Endothelial cell (in vitro differentiated cells): ENCODE measurements around the gene LRCH1. TPM values are rescaled to one million over a fixed set of nuclear protein-coding genes. Genes with fewer than 3 reads are reported as not detected.

Source experiments
- DNase-seq: peaks from one replicate; pipeline ENCODE4 v3.0.0; 2021; ENCODE audit warnings: low spot score
- H3K27ac Mint-ChIP-seq: one replicate; pipeline ENCODE4 v1.8.0; 2021; ENCODE audit warnings: mixed read lengths, inconsistent platforms; ENCODE audit not compliant: unreplicated experiment
- H3K27me3 Mint-ChIP-seq: one replicate; pipeline ENCODE4 v1.8.0; 2021; ENCODE audit warnings: mild to moderate bottlenecking, moderate library complexity, mixed read lengths, inconsistent platforms; ENCODE audit not compliant: unreplicated experiment
- H3K36me3 Mint-ChIP-seq: one replicate; pipeline ENCODE4 v1.8.0; 2021; ENCODE audit warnings: mild to moderate bottlenecking, low read depth, mixed read lengths, inconsistent platforms; ENCODE audit not compliant: unreplicated experiment
- H3K4me1 Mint-ChIP-seq: one replicate; pipeline ENCODE4 v1.8.0; 2021; ENCODE audit warnings: mild to moderate bottlenecking, mixed read lengths, inconsistent platforms; ENCODE audit not compliant: unreplicated experiment
- H3K4me3 Mint-ChIP-seq: one replicate; pipeline ENCODE4 v1.8.0; 2021; ENCODE audit warnings: mild to moderate bottlenecking, mixed read lengths, inconsistent platforms; ENCODE audit not compliant: unreplicated experiment
- H3K9me3 Mint-ChIP-seq: one replicate; pipeline ENCODE4 v1.8.0; 2021; ENCODE audit warnings: mixed read lengths, inconsistent platforms; ENCODE audit not compliant: unreplicated experiment
- total RNA-seq: library from RNA; stranded (reverse); fragmentation: NEBNext Ultra II Directional; extraction: Animal tissue kit (Norgen Biotek cat#: 25700); gene quantifications from one replicate; pipeline ENCODE4 v1.2.1, GENCODE V29; 2021; ENCODE audit not compliant: unreplicated experiment
- TF ChIP-seq, protein P1 (sequence below): fragments of 200-600 bp; sonication (generic); IDR thresholded peaks from one replicate; pipeline ENCODE4 v1.5.0; 2021; ENCODE audit warnings: antibody characterized with exemption; ENCODE audit not compliant: unreplicated experiment

Gene LRCH1
- total RNA-seq, 1 donor from 2014 or later, result 45.6 TPM

GRCh38 chr13:46575818-46576221 is 22.9 kb downstream of the LRCH1 start:
- TF ChIP-seq, protein P1, sequence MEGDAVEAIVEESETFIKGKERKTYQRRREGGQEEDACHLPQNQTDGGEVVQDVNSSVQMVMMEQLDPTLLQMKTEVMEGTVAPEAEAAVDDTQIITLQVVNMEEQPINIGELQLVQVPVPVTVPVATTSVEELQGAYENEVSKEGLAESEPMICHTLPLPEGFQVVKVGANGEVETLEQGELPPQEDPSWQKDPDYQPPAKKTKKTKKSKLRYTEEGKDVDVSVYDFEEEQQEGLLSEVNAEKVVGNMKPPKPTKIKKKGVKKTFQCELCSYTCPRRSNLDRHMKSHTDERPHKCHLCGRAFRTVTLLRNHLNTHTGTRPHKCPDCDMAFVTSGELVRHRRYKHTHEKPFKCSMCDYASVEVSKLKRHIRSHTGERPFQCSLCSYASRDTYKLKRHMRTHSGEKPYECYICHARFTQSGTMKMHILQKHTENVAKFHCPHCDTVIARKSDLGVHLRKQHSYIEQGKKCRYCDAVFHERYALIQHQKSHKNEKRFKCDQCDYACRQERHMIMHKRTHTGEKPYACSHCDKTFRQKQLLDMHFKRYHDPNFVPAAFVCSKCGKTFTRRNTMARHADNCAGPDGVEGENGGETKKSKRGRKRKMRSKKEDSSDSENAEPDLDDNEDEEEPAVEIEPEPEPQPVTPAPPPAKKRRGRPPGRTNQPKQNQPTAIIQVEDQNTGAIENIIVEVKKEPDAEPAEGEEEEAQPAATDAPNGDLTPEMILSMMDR, result no peak
- no peak overlapping the region for H3K27ac Mint-ChIP-seq

GRCh38 chr13:46576762-46577161 is 23.8 kb downstream of the LRCH1 start:
- Mint-ChIP-seq H3K27ac (no peak overlapping the region), H3K4me3 (no peak overlapping the region), H3K27me3 (peaks cover 2% of the 10 kb centered on the region), H3K4me1 (peaks cover 20% of the 10 kb centered on the region), H3K36me3 (no peaks in the 10 kb centered on the region), H3K9me3 (no peaks in the 10 kb centered on the region)
- no peak for DNase-seq
- TF ChIP-seq, protein P1, result no peak

More at GRCh38 chr13:46575818-46576221, 22.9 kb downstream of the LRCH1 start:
- H3K4me1 Mint-ChIP-seq, result peaks cover 26% of the 10 kb centered on the region
- no peaks in the 10 kb centered on the region for H3K36me3 Mint-ChIP-seq
- DNase-seq, result no peak
- H3K27me3 Mint-ChIP-seq, result peaks cover 2% of the 10 kb centered on the region
- H3K9me3 Mint-ChIP-seq, result no peaks in the 10 kb centered on the region
- H3K4me3 Mint-ChIP-seq, result no peak overlapping the region

GRCh38 chr13:46577696-46578589 is 25.0 kb downstream of the LRCH1 start:
- no peak for DNase-seq
- Mint-ChIP-seq H3K27ac (no peak overlapping the region), H3K4me1 (peaks cover 23% of the 10 kb centered on the region), H3K9me3 (no peaks in the 10 kb centered on the region), H3K4me3 (no peak overlapping the region), H3K36me3 (no peaks in the 10 kb centered on the region), H3K27me3 (peaks cover 2% of the 10 kb centered on the region)
- TF ChIP-seq, protein P1, result no peak

- H3K4me1 Mint-ChIP-seq, result peaks cover 23% of the 10 kb centered on the region
- TF ChIP-seq, protein P1, result no peak
- H3K27me3 Mint-ChIP-seq, result peaks cover 2% of the 10 kb centered on the region
- H3K27ac Mint-ChIP-seq, result no peak overlapping the region
- H3K9me3 Mint-ChIP-seq, result no peaks in the 10 kb centered on the region
- H3K36me3 Mint-ChIP-seq, result no peaks in the 10 kb centered on the region
- no peak overlapping the region for H3K4me3 Mint-ChIP-seq
- DNase-seq, result no peak
Observed at GRCh38 chr13:46578590-46578975, 25.6 kb downstream of the LRCH1 start.

DNA sequence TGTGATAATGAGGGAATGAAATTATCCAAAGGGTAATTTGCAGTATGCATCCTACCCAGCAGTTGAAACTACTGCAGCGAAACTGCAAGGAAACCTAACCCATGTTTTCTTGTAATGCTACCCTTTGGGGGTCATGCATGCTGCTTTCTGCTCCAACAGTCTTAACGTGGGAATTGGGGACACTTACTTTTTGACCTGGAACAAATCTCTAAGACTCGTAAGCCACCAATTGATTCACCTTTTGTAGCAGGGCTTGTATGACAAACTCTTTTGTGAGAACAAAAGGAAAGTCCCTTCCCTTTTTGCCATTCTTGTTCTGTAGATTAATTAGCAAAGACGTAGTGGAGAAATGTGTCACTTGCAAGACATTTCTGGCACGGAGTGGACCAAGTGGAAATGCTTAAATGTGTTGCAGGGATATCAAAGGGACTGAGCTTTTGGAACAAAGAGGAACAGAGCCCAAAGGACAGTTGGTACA is 27.4 kb downstream of the LRCH1 start:
- H3K4me3 Mint-ChIP-seq, result no peak overlapping the region
- DNase-seq, result no peak
- no peaks in the 10 kb centered on the region for H3K9me3 Mint-ChIP-seq
- no peaks in the 10 kb centered on the region for H3K36me3 Mint-ChIP-seq
- no peak overlapping the region for H3K27ac Mint-ChIP-seq
- TF ChIP-seq, protein P1, result no peak
- H3K27me3 Mint-ChIP-seq, result peaks cover 3% of the 10 kb centered on the region
- H3K4me1 Mint-ChIP-seq, result peaks cover 18% of the 10 kb centered on the region
